ENCODE results near the gene ASPHD1.

Gene ASPHD1

DNA sequence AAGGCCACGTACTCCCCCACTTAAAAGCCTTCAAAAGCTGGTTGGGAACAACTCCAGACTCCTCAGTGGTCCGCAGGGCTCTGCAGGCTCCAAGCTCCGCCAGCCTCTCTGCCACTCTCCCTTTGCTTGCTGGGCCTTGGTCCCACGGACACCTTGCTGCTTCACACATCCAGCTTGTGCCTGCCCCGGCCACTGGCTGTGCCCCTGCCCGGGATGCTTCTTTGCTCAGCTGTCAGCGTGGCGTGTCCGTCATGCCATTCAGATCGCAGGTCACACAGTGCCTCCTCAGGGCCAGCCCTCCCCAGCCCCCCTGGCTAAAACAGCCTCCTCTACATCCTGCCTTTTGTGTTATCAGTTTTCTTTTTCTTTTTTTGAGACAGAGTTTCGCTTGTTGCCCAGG, 11.8 kb downstream of the ASPHD1 start:
- TF ChIP-seq, protein P1, sequence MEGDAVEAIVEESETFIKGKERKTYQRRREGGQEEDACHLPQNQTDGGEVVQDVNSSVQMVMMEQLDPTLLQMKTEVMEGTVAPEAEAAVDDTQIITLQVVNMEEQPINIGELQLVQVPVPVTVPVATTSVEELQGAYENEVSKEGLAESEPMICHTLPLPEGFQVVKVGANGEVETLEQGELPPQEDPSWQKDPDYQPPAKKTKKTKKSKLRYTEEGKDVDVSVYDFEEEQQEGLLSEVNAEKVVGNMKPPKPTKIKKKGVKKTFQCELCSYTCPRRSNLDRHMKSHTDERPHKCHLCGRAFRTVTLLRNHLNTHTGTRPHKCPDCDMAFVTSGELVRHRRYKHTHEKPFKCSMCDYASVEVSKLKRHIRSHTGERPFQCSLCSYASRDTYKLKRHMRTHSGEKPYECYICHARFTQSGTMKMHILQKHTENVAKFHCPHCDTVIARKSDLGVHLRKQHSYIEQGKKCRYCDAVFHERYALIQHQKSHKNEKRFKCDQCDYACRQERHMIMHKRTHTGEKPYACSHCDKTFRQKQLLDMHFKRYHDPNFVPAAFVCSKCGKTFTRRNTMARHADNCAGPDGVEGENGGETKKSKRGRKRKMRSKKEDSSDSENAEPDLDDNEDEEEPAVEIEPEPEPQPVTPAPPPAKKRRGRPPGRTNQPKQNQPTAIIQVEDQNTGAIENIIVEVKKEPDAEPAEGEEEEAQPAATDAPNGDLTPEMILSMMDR (IDR thresholded peaks at IDR 0.05) = no peak

DNA sequence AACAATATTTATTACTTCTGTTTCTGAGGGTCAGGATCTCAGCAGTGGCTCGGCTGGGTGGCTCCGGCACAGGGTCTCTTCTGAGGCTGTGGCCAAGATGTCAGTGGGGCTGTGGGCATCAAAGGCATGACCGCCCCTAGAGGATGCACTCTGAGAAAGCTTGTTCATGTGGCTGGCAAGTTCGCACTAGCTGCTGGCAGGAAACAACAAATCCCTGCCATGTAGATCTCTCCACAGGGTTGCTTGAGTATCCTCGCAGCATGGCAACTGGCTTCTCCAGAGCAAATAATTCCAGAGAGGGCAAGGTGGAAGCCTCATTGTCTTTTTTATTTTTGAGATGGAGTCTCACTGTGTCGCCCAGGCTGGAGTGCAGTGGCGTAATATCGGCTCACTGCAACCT, 13.2 kb downstream of the ASPHD1 start:
- TF ChIP-seq, protein P1 (IDR thresholded peaks at IDR 0.05) = no peak

GRCh38 chr16:29915590-29916247, 15.4 kb downstream of the ASPHD1 start:
- TF ChIP-seq, protein P1 (IDR thresholded peaks at IDR 0.05) = no peak

DNA sequence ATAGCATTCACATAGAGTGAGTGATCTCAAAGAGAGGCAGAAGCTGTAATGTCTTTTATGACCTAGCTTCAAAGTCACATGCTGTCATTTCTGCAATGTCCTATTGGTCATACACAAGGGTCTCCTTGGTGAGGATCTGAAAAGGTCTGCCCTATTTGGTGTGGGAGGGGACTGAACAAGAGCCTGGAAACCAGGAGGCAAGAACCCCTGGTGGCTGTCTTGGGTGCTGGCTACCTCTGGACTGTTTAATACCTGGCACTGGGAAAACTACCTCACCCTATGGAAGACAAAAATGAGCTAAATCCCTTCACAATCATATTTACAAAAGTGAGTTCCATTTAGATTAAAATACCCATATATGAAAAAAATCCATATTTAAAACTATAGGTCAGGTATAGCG, 16.7 kb downstream of the ASPHD1 start:
- TF ChIP-seq, protein P1 (IDR thresholded peaks at IDR 0.05) = no peak

DNA sequence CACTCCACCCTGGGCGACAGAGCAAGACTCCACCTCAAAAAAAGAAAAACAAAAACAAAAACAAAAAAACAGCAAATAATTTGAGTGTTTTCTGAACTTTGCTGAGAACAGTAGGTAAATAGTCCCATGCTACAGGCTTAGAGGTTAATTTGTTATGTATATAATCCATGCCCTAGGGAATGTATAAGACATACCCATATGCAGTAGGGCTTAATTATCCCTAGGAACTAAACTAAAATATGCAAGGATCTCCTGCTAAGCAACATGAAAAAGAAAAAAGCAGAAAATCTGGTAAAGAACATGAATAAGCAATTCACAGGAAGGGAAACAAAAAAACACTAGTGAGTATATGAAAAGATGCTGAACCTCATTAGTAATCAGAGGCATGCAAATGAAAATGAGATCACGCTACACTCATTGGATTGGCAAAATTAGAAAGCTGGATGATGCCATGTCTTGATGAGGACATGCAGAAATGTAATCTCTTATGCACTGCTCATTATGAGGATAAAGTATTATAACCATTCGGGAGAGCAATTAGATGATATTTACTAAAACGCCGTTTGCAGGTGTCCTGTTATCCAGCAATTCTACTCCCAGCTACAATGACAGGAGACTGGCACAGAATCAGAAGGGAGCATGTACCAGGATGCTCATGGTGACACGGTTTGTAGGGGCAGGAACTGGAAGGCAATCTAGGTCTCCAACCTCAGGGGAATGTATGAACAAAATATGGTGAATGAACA, 20.2 kb downstream of the ASPHD1 start:
- TF ChIP-seq, protein P1 (IDR thresholded peaks at IDR 0.05) = no peak

DNA sequence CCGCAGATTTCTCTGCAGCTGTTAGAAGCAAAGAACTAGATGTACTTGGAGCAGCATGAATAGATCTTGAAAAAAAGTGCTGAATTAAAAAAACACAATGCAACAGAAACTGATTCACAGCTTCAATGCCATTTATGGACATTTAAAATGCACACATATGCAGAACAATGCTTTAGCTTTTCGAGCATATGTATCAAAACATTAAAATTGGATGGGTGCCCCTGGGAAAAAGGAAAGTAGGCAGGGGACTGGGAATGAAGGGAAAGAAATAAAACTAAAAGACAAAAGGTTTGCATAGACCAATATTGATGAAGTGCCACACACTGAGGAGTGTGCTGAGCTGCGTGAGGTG, 20.7 kb downstream of the ASPHD1 start:
- TF ChIP-seq, protein P1 (IDR thresholded peaks at IDR 0.05) = no peak

- TF ChIP-seq, protein P1 (IDR thresholded peaks at IDR 0.05) = no peak
These were observed 22.0 kb downstream of the ASPHD1 start for GRCh38 chr16:29922326-29922725.

Data from LNCAP (cell line).